Hepatocyte (in vitro differentiated cells): ENCODE results near the gene NR3C2. TPM values are rescaled to one million over a fixed set of nuclear protein-coding genes. Genes with fewer than 3 reads are reported as not detected.

Source experiments
- DNase-seq: peaks from one replicate; pipeline ENCODE4 v3.0.0-alpha.2; 2016; ENCODE audit warnings: low spot score
- H2AFZ ChIP-seq: fragments of 200-600 bp; sonication (generic); 2 replicates; pipeline ENCODE4 v1.6.0; 2016; ENCODE audit warnings: antibody characterized with exemption, mild to moderate bottlenecking
- H3K27ac ChIP-seq: fragments of 200-600 bp; sonication (generic); 2 replicates; pipeline ENCODE4 v1.5.1; 2016; ENCODE audit warnings: mild to moderate bottlenecking
- H3K27me3 ChIP-seq: fragments of 200-600 bp; sonication (generic); 2 replicates; pipeline ENCODE4 v1.6.1; 2016
- H3K36me3 ChIP-seq: fragments of 200-600 bp; sonication (generic); replicated peaks from 2 replicates; pipeline ENCODE4 v1.5.1; 2016; ENCODE audit warnings: low read depth; ENCODE audit not compliant: insufficient read depth
- H3K4me1 ChIP-seq: fragments of 200-600 bp; sonication (generic); 2 replicates; pipeline ENCODE4 v1.5.1; 2016; ENCODE audit warnings: mild to moderate bottlenecking, moderate library complexity; ENCODE audit not compliant: insufficient read depth
- H3K4me2 ChIP-seq: fragments of 200-600 bp; sonication (generic); 2 replicates; pipeline ENCODE4 v1.6.0; 2016
- H3K4me3 ChIP-seq: fragments of 200-600 bp; sonication (generic); 2 replicates; pipeline ENCODE4 v1.5.1; 2016; ENCODE audit warnings: mild to moderate bottlenecking
- H3K79me2 ChIP-seq: fragments of 200-600 bp; sonication (generic); 2 replicates; pipeline ENCODE4 v1.6.0; 2017; ENCODE audit warnings: mild to moderate bottlenecking
- H3K9me2 ChIP-seq: fragments of 200-600 bp; sonication (generic); replicated peaks from 2 replicates; pipeline ENCODE4 v1.6.0; 2017; ENCODE audit warnings: mild to moderate bottlenecking; ENCODE audit not compliant: insufficient read depth
- H3K9me3 ChIP-seq: fragments of 200-600 bp; sonication (generic); 2 replicates; pipeline ENCODE4 v1.5.1; 2016; ENCODE audit warnings: low read depth, mild to moderate bottlenecking
- H4K20me1 ChIP-seq: fragments of 200-600 bp; sonication (generic); 2 replicates; pipeline ENCODE4 v1.6.0; 2016; ENCODE audit warnings: mild to moderate bottlenecking; ENCODE audit not compliant: insufficient read depth, poor library complexity, severe bottlenecking
- CTCF ChIP-seq: fragments of 200-600 bp; sonication (generic); IDR thresholded peaks from 2 replicates; pipeline ENCODE4 v1.5.1; 2016; ENCODE audit warnings: antibody characterized with exemption, mild to moderate bottlenecking; ENCODE audit not compliant: poor library complexity
- EZH2 ChIP-seq: fragments of 200-600 bp; sonication (generic); IDR thresholded peaks from 2 replicates; pipeline ENCODE4 v1.6.1; 2016; ENCODE audit warnings: antibody characterized with exemption, mild to moderate bottlenecking, borderline replicate concordance
- EZH2phosphoT487 ChIP-seq: fragments of 200-600 bp; sonication (generic); IDR thresholded peaks from one replicate; pipeline ENCODE4 v1.6.1; 2018; ENCODE audit warnings: antibody characterized with exemption, mild to moderate bottlenecking, low read depth, moderate library complexity; ENCODE audit not compliant: unreplicated experiment, severe bottlenecking
- WGBS: methylation state at CpG from one replicate; pipeline ENCODE4 v1.1.6; 2016; ENCODE audit warnings: low lambda C conversion rate; ENCODE audit errors: missing lambda C conversion rate; 5-methylcytosine and 5-hydroxymethylcytosine counted together
- polyA plus RNA-seq: library from polyadenylated mRNA; unstranded; fragments of >200 nt; fragmentation: Nextera tagmentation; extraction: Ambion mirVana; gene quantifications from 2 replicates; pipeline ENCODE4 v1.2.1, GENCODE V29; 2016
- total RNA-seq: library from RNA; depleted of rRNA; stranded (reverse); fragments of >200 nt; gene quantifications from 2 replicates; pipeline ENCODE4 v1.2.3, GENCODE V29; 2014

The NR3C2 gene
- total and polyA plus RNA-seq, 2 experiments from 2014 or later = 2.3 to 7.1 TPM

- no peak for TF ChIP-seq EZH2
- no peak for TF ChIP-seq CTCF
- TF ChIP-seq EZH2phosphoT487 = no peak
- no peak overlapping the region for H3K27ac ChIP-seq
- WGBS = 94% methylated on average over 1 of the region's 1 CpG
Observed at GRCh38 chr4:148300877-148301276, 141.3 kb downstream of the NR3C2 start.

GRCh38 chr4:148299337-148299736 is 142.9 kb downstream of the NR3C2 start:
- no peak for TF ChIP-seq EZH2
- TF ChIP-seq EZH2phosphoT487 = no peak
- no peak for TF ChIP-seq CTCF
- Histone ChIP-seq H3K9me2 (no peaks in the 10 kb centered on the region), H3K4me2 (no peak overlapping the region), H3K4me1 (no peaks in the 10 kb centered on the region), H3K36me3 (no peaks in the 10 kb centered on the region), H3K27me3 (no peaks in the 10 kb centered on the region), H3K4me3 (no peak overlapping the region), H3K27ac (no peak overlapping the region), H3K79me2 (no peaks in the 10 kb centered on the region), H2AFZ (no peak overlapping the region), H4K20me1 (no peaks in the 10 kb centered on the region), H3K9me3 (no peaks in the 10 kb centered on the region)
- no peak for DNase-seq
- WGBS = 84% methylated on average over 9 of the region's 9 CpGs

More at GRCh38 chr4:148300877-148301276, 141.3 kb downstream of the NR3C2 start:
- Histone ChIP-seq H3K4me3 (no peak overlapping the region), H3K4me1 (no peaks in the 10 kb centered on the region), H3K4me2 (no peak overlapping the region), H3K36me3 (no peaks in the 10 kb centered on the region), H3K79me2 (no peaks in the 10 kb centered on the region), H3K9me2 (no peaks in the 10 kb centered on the region), H3K27me3 (no peaks in the 10 kb centered on the region), H2AFZ (no peak overlapping the region), H4K20me1 (no peaks in the 10 kb centered on the region), H3K9me3 (no peaks in the 10 kb centered on the region)
- DNase-seq = no peak

- DNase-seq = no peak
- Histone ChIP-seq H4K20me1 (no peaks in the 10 kb centered on the region), H3K4me2 (no peak overlapping the region), H2AFZ (no peak overlapping the region), H3K9me2 (no peaks in the 10 kb centered on the region), H3K27ac (no peak overlapping the region), H3K4me3 (no peak overlapping the region), H3K79me2 (no peaks in the 10 kb centered on the region), H3K4me1 (peaks cover 6% of the 10 kb centered on the region), H3K9me3 (no peaks in the 10 kb centered on the region), H3K36me3 (no peaks in the 10 kb centered on the region), H3K27me3 (no peaks in the 10 kb centered on the region)
- 86% methylated on average over 2 of the region's 2 CpGs for WGBS
- TF ChIP-seq EZH2phosphoT487 (no peak), CTCF (no peak), EZH2 (no peak)
Observed at GRCh38 chr4:148296498-148296897, 145.7 kb downstream of the NR3C2 start.

GRCh38 chr4:148295642-148296041 is 146.6 kb downstream of the NR3C2 start:
- Histone ChIP-seq H3K9me3 (no peaks in the 10 kb centered on the region), H3K79me2 (no peaks in the 10 kb centered on the region), H3K9me2 (no peaks in the 10 kb centered on the region), H3K27me3 (no peaks in the 10 kb centered on the region), H2AFZ (no peak overlapping the region), H3K36me3 (no peaks in the 10 kb centered on the region), H3K4me3 (no peak overlapping the region), H3K4me1 (peaks cover 6% of the 10 kb centered on the region), H3K27ac (no peak overlapping the region), H3K4me2 (no peak overlapping the region), H4K20me1 (no peaks in the 10 kb centered on the region)
- no peak for DNase-seq
- no peak for TF ChIP-seq EZH2
- no peak for TF ChIP-seq EZH2phosphoT487
- TF ChIP-seq CTCF = no peak
- 88% methylated on average over 1 of the region's 1 CpG for WGBS
